Spinal cord (tissue), 10 donors: ENCODE measurements around the gene INAFM2. TPM values are rescaled to one million over a fixed set of nuclear protein-coding genes. Genes with fewer than 3 reads are reported as not detected.

Experiments
- DNase-seq, 6 donors: peaks; one replicate each; pipeline versions ENCODE4 v3.0.0 to v3.0.0-alpha.2; 2013 to 2015; ENCODE audit warnings: low spot score in 6 of 6, low read depth in 4 of 6
- H3K27ac ChIP-seq: one replicate; pipeline ENCODE4 v1.5.1; 2013; ENCODE audit warnings: low read depth, low read length, control low read depth
- H3K27me3 ChIP-seq: one replicate; pipeline ENCODE4 v1.6.1; 2013; ENCODE audit warnings: low read length; ENCODE audit not compliant: control insufficient read depth, insufficient read depth
- H3K36me3 ChIP-seq: one replicate; pipeline ENCODE4 v1.6.1; 2013; ENCODE audit warnings: low read length; ENCODE audit not compliant: control insufficient read depth, insufficient read depth
- H3K4me1 ChIP-seq: one replicate; pipeline ENCODE4 v1.6.1; 2013; ENCODE audit warnings: low read length; ENCODE audit not compliant: control insufficient read depth, insufficient read depth
- H3K4me3 ChIP-seq: one replicate; pipeline ENCODE4 v1.5.1; 2013; ENCODE audit warnings: low read depth, low read length, control low read depth
- H3K9me3 ChIP-seq: one replicate; pipeline ENCODE4 v1.6.1; 2013; ENCODE audit warnings: low read length; ENCODE audit not compliant: control insufficient read depth, insufficient read depth
- WGBS: methylation state at CpG from one replicate; pipeline ENCODE4 v1.1.5; 2013; ENCODE audit warnings: missing lambda C conversion rate; ENCODE audit not compliant: insufficient coverage; 5-methylcytosine and 5-hydroxymethylcytosine counted together
- polyA plus RNA-seq, 2 donors: library from polyadenylated mRNA; unstranded; fragments of 120-200 nt; gene quantifications; one replicate each; pipeline ENCODE4 v1.2.1, GENCODE V29; 2013; ENCODE audit not compliant: insufficient read length in 2 of 2
- total RNA-seq, 2 donors: library from RNA; depleted of rRNA in 1 of 2; stranded (reverse); fragments of 120-200 nt in 1 of 2; fragments of >200 nt in 1 of 2; gene quantifications; one replicate each; pipeline versions ENCODE4 v1.2.3 to v1.2.4, GENCODE V29; 2013 to 2014
- donor health status: healthy.

The INAFM2 gene
- total and polyA plus RNA-seq, 4 donors, result 17.0 to 29.6 (median 23.3) TPM

- Histone ChIP-seq H3K4me3 (peak overlapping the region; percentile 53), H3K27me3 (no peaks in the 10 kb centered on the region), H3K27ac (peak overlapping the region; percentile 71), H3K4me1 (peaks cover 37% of the 10 kb centered on the region), H3K9me3 (no peaks in the 10 kb centered on the region), H3K36me3 (no peaks in the 10 kb centered on the region)
- 12% methylated on average over 26 of the region's 26 CpGs for WGBS
- DNase-seq, result peak in 2 of 6 donors; percentile 45 to 60
Observed at GRCh38 chr15:40322531-40323238, 807 bp upstream of the INAFM2 start.

GRCh38 chr15:40323953-40324937 lies 753 bp downstream of the INAFM2 start:
- Histone ChIP-seq H3K36me3 (no peaks in the 10 kb centered on the region), H3K27me3 (no peaks in the 10 kb centered on the region), H3K9me3 (no peaks in the 10 kb centered on the region), H3K4me1 (peaks cover 37% of the 10 kb centered on the region), H3K27ac (no peak overlapping the region), H3K4me3 (peak overlapping the region; percentile 50)
- under 1% methylated on average over 96 of the region's 101 CpGs for WGBS
- DNase-seq, result peak in 2 of 6 donors; percentile 50 to 53

GRCh38 chr15:40325188-40325587 lies 1.7 kb downstream of the INAFM2 start:
- WGBS, result no CpG with 5 or more reads among the region's 2 CpGs
- H3K9me3 ChIP-seq, result no peaks in the 10 kb centered on the region
- DNase-seq, result peak in 1 of 6 donors; percentile 59
- peaks cover 42% of the 10 kb centered on the region for H3K4me1 ChIP-seq
- no peaks in the 10 kb centered on the region for H3K36me3 ChIP-seq
- no peaks in the 10 kb centered on the region for H3K27me3 ChIP-seq
- peak overlapping the region; percentile 50 for H3K4me3 ChIP-seq
- H3K27ac ChIP-seq, result no peak overlapping the region

GRCh38 chr15:40325700-40326099 lies 2.2 kb downstream of the INAFM2 start:
- no peak for DNase-seq
- no CpG with 5 or more reads among the region's 2 CpGs for WGBS
- H3K9me3 ChIP-seq, result no peaks in the 10 kb centered on the region
- no peak overlapping the region for H3K27ac ChIP-seq
- H3K4me3 ChIP-seq, result no peak overlapping the region
- H3K4me1 ChIP-seq, result peaks cover 45% of the 10 kb centered on the region
- no peaks in the 10 kb centered on the region for H3K27me3 ChIP-seq
- no peaks in the 10 kb centered on the region for H3K36me3 ChIP-seq

GRCh38 chr15:40327457-40327856 lies 4.0 kb downstream of the INAFM2 start:
- H3K27me3 ChIP-seq, result no peaks in the 10 kb centered on the region
- no peak overlapping the region for H3K27ac ChIP-seq
- H3K36me3 ChIP-seq, result peaks cover 13% of the 10 kb centered on the region
- H3K4me3 ChIP-seq, result no peak overlapping the region
- 14% methylated on average over 5 of the region's 6 CpGs for WGBS
- no peaks in the 10 kb centered on the region for H3K9me3 ChIP-seq
- peak in 1 of 6 donors; percentile 66 for DNase-seq
- H3K4me1 ChIP-seq, result peaks cover 37% of the 10 kb centered on the region

GRCh38 chr15:40328176-40328575 lies 4.7 kb downstream of the INAFM2 start:
- H3K27ac ChIP-seq, result no peak overlapping the region
- no peaks in the 10 kb centered on the region for H3K27me3 ChIP-seq
- DNase-seq, result no peak
- H3K36me3 ChIP-seq, result peaks cover 13% of the 10 kb centered on the region
- H3K4me1 ChIP-seq, result peaks cover 30% of the 10 kb centered on the region
- no CpG with 5 or more reads among the region's 3 CpGs for WGBS
- no peaks in the 10 kb centered on the region for H3K9me3 ChIP-seq
- no peak overlapping the region for H3K4me3 ChIP-seq

- WGBS, result 69% methylated on average over 5 of the region's 5 CpGs
- Histone ChIP-seq H3K9me3 (no peaks in the 10 kb centered on the region), H3K4me1 (peaks cover 30% of the 10 kb centered on the region), H3K36me3 (peaks cover 14% of the 10 kb centered on the region), H3K4me3 (no peak overlapping the region), H3K27me3 (no peaks in the 10 kb centered on the region), H3K27ac (no peak overlapping the region)
- DNase-seq, result no peak
Observed at GRCh38 chr15:40328751-40329150, 5.3 kb downstream of the INAFM2 start.

GRCh38 chr15:40329804-40330203 lies 6.3 kb downstream of the INAFM2 start:
- H3K27me3 ChIP-seq, result no peaks in the 10 kb centered on the region
- H3K4me3 ChIP-seq, result no peak overlapping the region
- peaks cover 22% of the 10 kb centered on the region for H3K36me3 ChIP-seq
- H3K27ac ChIP-seq, result no peak overlapping the region
- 23% methylated on average over 2 of the region's 7 CpGs for WGBS
- H3K9me3 ChIP-seq, result no peaks in the 10 kb centered on the region
- no peak for DNase-seq
- H3K4me1 ChIP-seq, result peaks cover 36% of the 10 kb centered on the region

GRCh38 chr15:40330368-40330836 lies 6.9 kb downstream of the INAFM2 start:
- WGBS, result 41% methylated on average over 5 of the region's 5 CpGs
- H3K36me3 ChIP-seq, result peaks cover 28% of the 10 kb centered on the region
- no peak for DNase-seq
- H3K9me3 ChIP-seq, result no peaks in the 10 kb centered on the region
- no peaks in the 10 kb centered on the region for H3K27me3 ChIP-seq
- no peak overlapping the region for H3K4me3 ChIP-seq
- no peak overlapping the region for H3K27ac ChIP-seq
- H3K4me1 ChIP-seq, result peaks cover 36% of the 10 kb centered on the region
